Panc1 (cell line): ENCODE data around the gene KLF12.

Source experiments
- CTCF ChIP-seq: fragments of 450-650 bp; IDR thresholded peaks from 2 replicates; pipeline ENCODE4 v1.5.1; 2017; ENCODE audit warnings: mild to moderate bottlenecking
- POLR2AphosphoS5 ChIP-seq: IDR thresholded peaks from 2 replicates; pipeline ENCODE4 v1.6.1; 2012; ENCODE audit warnings: mild to moderate bottlenecking, low read depth, low read length, moderate library complexity
- REST ChIP-seq, 2 experiments: IDR thresholded peaks; 2 replicates each; pipeline ENCODE4 v1.6.1; 2011 to 2012; ENCODE audit warnings: low read depth in 2 of 2, control low read depth in 1 of 2, low read length in 1 of 2, mild to moderate bottlenecking in 1 of 2, moderate library complexity in 1 of 2; ENCODE audit not compliant: insufficient read depth in 1 of 2
- SIN3A ChIP-seq: IDR thresholded peaks from 2 replicates; pipeline ENCODE4 v1.6.1; 2012; ENCODE audit warnings: low read depth, mild to moderate bottlenecking, low read length, moderate library complexity, borderline replicate concordance; ENCODE audit not compliant: insufficient read depth

GRCh38 chr13:74144269-74144668, 10.1 kb upstream of the KLF12 start:
- TF ChIP-seq CTCF: no peak
- no peak for TF ChIP-seq POLR2AphosphoS5
- no peak for TF ChIP-seq SIN3A
- no peak for TF ChIP-seq REST (IDR thresholded peaks at IDR 0.05; ENCODE audit: insufficient read depth in 1 of 2, low read depth in 2 of 2, low read length in 1 of 2)
